Right lobe of liver (tissue), 6 donors: ENCODE results near the gene RGS9. TPM values are rescaled to one million over a fixed set of nuclear protein-coding genes. Genes with fewer than 3 reads are reported as not detected.

ENCODE experiments used
- ATAC-seq, 4 donors: fragments of 200-7000 bp; cut with Tn5 transposase; one replicate each; pipeline ENCODE4 v1.9.1; 2020; ENCODE audit warnings: mild to moderate bottlenecking in 4 of 4, moderate library complexity in 4 of 4
- DNase-seq, 3 donors: peaks; one replicate each; pipeline ENCODE4 v3.0.0-alpha.2; 2020
- H3K27ac ChIP-seq, 3 donors: fragments of 200-600 bp; one replicate each; pipeline ENCODE4 v1.8.0; 2022
- H3K27me3 ChIP-seq, 2 donors: fragments of 200-600 bp; one replicate each; pipeline ENCODE4 v1.8.0; 2022
- H3K36me3 ChIP-seq, 4 donors: fragments of 200-600 bp; sonication (generic) in 1 of 4; one replicate each; pipeline versions ENCODE4 v1.5.1 to v1.8.0; 2017 to 2022; ENCODE audit warnings: control low read depth in 1 of 4
- H3K4me1 ChIP-seq, 4 donors: fragments of 200-600 bp; sonication (generic) in 1 of 4; one replicate each; pipeline versions ENCODE4 v1.5.1 to v1.8.0; 2017 to 2022; ENCODE audit warnings: control low read depth in 1 of 4
- H3K4me3 ChIP-seq, 3 donors: fragments of 200-600 bp; one replicate each; pipeline ENCODE4 v1.8.0; 2022
- H3K9me3 ChIP-seq, 4 donors: fragments of 200-600 bp; sonication (generic) in 1 of 4; one replicate each; pipeline versions ENCODE4 v1.5.1 to v1.8.0; 2017 to 2022; ENCODE audit warnings: control low read depth in 1 of 4
- CTCF ChIP-seq, 4 donors: fragments of 200-600 bp in 3 of 4; fragments of 450-650 bp in 1 of 4; IDR thresholded peaks; one replicate each; pipeline versions ENCODE4 v1.5.1 to v1.8.0; 2016 to 2022; ENCODE audit warnings: antibody characterized with exemption in 4 of 4, mild to moderate bottlenecking in 2 of 4
- POLR2A ChIP-seq: fragments of 450-650 bp; IDR thresholded peaks from one replicate; pipeline ENCODE4 v1.6.1; 2017; ENCODE audit warnings: antibody characterized with exemption, mild to moderate bottlenecking
- WGBS: methylation state at CpG from one replicate; pipeline ENCODE4 v1.1.6; 2018; ENCODE audit warnings: low coverage, low lambda C conversion rate; ENCODE audit not compliant: insufficient coverage; ENCODE audit errors: missing lambda C conversion rate; 5-methylcytosine and 5-hydroxymethylcytosine counted together
- intact Hi-C, 2 donors: fragments of 100-400 bp; cut with DNase I; formaldehyde crosslinking; loops; one replicate each; pipeline versions ENCODE4 v1.11.2 to v1.14.1; 2022
- total RNA-seq, 6 experiments: library from RNA; depleted of rRNA in 2 of 6; stranded (reverse); fragments of >200 nt in 2 of 6; fragmentation: NEBNext Ultra II Directional in 3 of 6; extraction: Animal tissue kit (Norgen Biotek cat#: 25700) in 3 of 6; gene quantifications; one replicate each; pipeline versions ENCODE4 v1.1.0 to v1.2.4, GENCODE V29; 2016 to 2023
- donor health status: DM: no; HTN: yes; CAD: no.
- donor health status: DM: no; HTN: no; CAD: no.
- donor health status: DM: no; HTN: no; CAD: no.
- donor health status: DM: no; HTN: yes; CAD: no.
- donor health status: DM: no; HTN: yes; CAD: no.

RGS9 gene
- total RNA-seq, 6 experiments from 2014 or later = 1.9 to 12.8 (median 5.7) TPM

- Histone ChIP-seq H3K4me1 (no peaks in the 10 kb centered on the region), H3K4me3 (no peak overlapping the region), H3K27ac (no peak overlapping the region), H3K9me3 (no peaks in the 10 kb centered on the region), H3K36me3 (no peaks in the 10 kb centered on the region), H3K27me3 (no peaks in the 10 kb centered on the region)
- DNase-seq = no peak
- TF ChIP-seq CTCF (IDR thresholded peaks at IDR 0.05) = no peak
- TF ChIP-seq POLR2A = no peak
- no peak for ATAC-seq
- 42% methylated on average over 4 of the region's 4 CpGs for WGBS
- intact Hi-C loops = no loop called here
These were observed 109.1 kb downstream of the RGS9 start for GRCh38 chr17:65246252-65246651.

GRCh38 chr17:65249774-65250173, 112.6 kb downstream of the RGS9 start:
- no peak for TF ChIP-seq CTCF (IDR thresholded peaks at IDR 0.05)
- TF ChIP-seq POLR2A = no peak
- Histone ChIP-seq H3K4me3 (no peak overlapping the region), H3K36me3 (no peaks in the 10 kb centered on the region), H3K27me3 (no peaks in the 10 kb centered on the region), H3K27ac (no peak overlapping the region), H3K4me1 (no peaks in the 10 kb centered on the region), H3K9me3 (no peaks in the 10 kb centered on the region)
- no peak for ATAC-seq
- intact Hi-C loops = no loop called here
- WGBS = 85% methylated on average over 2 of the region's 2 CpGs
- no peak for DNase-seq

DNA sequence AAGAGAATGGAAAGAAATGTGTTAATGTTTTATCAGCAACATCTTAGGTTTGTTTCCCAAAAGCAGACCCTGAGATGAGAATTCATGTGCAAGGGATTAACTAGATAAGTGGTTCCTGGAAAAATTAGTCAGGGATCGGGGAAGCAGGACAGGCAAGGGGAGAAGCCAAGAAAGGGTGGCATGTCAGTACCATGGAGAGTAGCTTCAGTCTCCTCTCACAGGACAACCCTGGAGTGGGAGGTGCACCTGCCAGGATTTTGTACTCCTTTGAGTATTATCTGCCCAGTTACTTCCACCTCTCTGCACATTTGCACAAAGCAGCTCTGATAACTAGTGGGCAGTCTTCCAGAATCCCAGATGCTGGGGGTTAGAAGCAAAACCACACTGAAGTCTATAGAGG, 117.0 kb downstream of the RGS9 start:
- Histone ChIP-seq H3K36me3 (no peaks in the 10 kb centered on the region), H3K27ac (no peak overlapping the region), H3K27me3 (no peaks in the 10 kb centered on the region), H3K9me3 (no peaks in the 10 kb centered on the region), H3K4me1 (no peaks in the 10 kb centered on the region), H3K4me3 (no peak overlapping the region)
- TF ChIP-seq CTCF (IDR thresholded peaks at IDR 0.05) (no peak), POLR2A (no peak)
- 18% methylated on average over 1 of the region's 1 CpG for WGBS
- ATAC-seq = no peak
- no peak for DNase-seq
- intact Hi-C loops = no loop called here

DNA sequence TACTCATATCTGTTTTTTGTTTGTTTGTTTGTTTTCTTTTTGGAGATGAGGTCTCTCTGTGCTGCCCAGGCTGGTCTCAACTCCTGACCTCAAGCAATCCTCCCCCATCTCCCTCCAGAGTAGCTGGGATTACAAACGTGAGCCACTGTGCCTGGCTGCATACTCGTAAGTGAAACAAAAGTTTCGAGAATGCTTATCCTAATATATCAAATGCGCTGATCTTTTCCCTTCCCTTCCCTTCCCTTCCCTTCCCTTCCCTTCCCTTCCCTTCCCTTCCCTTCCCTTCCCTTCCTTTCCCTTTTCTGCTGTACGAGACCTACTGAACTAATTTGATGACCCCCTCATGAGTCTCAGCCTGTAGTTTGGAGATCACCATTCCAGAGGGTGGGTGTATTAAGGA, 122.1 kb downstream of the RGS9 start:
- Histone ChIP-seq H3K4me1 (no peaks in the 10 kb centered on the region), H3K27me3 (no peaks in the 10 kb centered on the region), H3K9me3 (no peaks in the 10 kb centered on the region), H3K36me3 (no peaks in the 10 kb centered on the region), H3K27ac (no peak overlapping the region), H3K4me3 (no peak overlapping the region)
- intact Hi-C loops = no loop called here
- no peak for TF ChIP-seq CTCF (IDR thresholded peaks at IDR 0.05)
- TF ChIP-seq POLR2A = no peak
- no peak for ATAC-seq
- WGBS = 64% methylated on average over 5 of the region's 5 CpGs
- no peak for DNase-seq
